Skeletal muscle satellite cell (primary cell): ENCODE measurements around the gene COBLL1. TPM values are rescaled to one million over a fixed set of nuclear protein-coding genes. Genes with fewer than 3 reads are reported as not detected.

ENCODE experiments used
- H3K27me3 ChIP-seq: 2 replicates; pipeline ENCODE4 v1.7.0; 2013; ENCODE audit warnings: low read length; ENCODE audit not compliant: control insufficient read depth, insufficient read depth
- H3K36me3 ChIP-seq: 2 replicates; pipeline ENCODE4 v1.7.0; 2013; ENCODE audit warnings: mild to moderate bottlenecking, control low read depth, low read length; ENCODE audit not compliant: insufficient read depth
- H3K4me1 ChIP-seq: 2 replicates; pipeline ENCODE4 v1.7.0; 2013; ENCODE audit warnings: low read length; ENCODE audit not compliant: control insufficient read depth, insufficient read depth
- H3K4me2 ChIP-seq: 2 replicates; pipeline ENCODE4 v1.7.0; 2013; ENCODE audit warnings: mild to moderate bottlenecking, low read length
- H3K4me3 ChIP-seq: 2 replicates; pipeline ENCODE4 v1.7.0; 2013; ENCODE audit warnings: low read length
- H3K9ac ChIP-seq: 2 replicates; pipeline ENCODE4 v1.7.0; 2013; ENCODE audit warnings: mild to moderate bottlenecking, low read depth, low read length, moderate library complexity
- H3K9me3 ChIP-seq: replicated peaks from 2 replicates; pipeline ENCODE4 v1.7.0; 2013; ENCODE audit warnings: mild to moderate bottlenecking, control low read depth, low read length
- small RNA-seq: library from RNA; depleted of rRNA; stranded (forward); fragments of <200 nt; gene quantifications from one replicate; pipeline ENCODE3, GENCODE V24; 2012

Gene COBLL1

GRCh38 chr2:164661349-164661748, 180.3 kb downstream of the COBLL1 start:
- H3K9me3 ChIP-seq = no peaks in the 10 kb centered on the region
- H3K9ac ChIP-seq = no peak overlapping the region
- peaks cover 11% of the 10 kb centered on the region for H3K4me1 ChIP-seq
- no peak overlapping the region for H3K4me2 ChIP-seq
- H3K36me3 ChIP-seq = no peaks in the 10 kb centered on the region
- no peaks in the 10 kb centered on the region for H3K27me3 ChIP-seq
- no peak overlapping the region for H3K4me3 ChIP-seq

- H3K4me2 ChIP-seq = no peak overlapping the region
- H3K4me3 ChIP-seq = no peak overlapping the region
Observed at GRCh38 chr2:164657129-164657528, 184.5 kb downstream of the COBLL1 start.

GRCh38 chr2:164655750-164656149, 185.9 kb downstream of the COBLL1 start:
- Histone ChIP-seq H3K9ac (no peak overlapping the region), H3K4me1 (peaks cover 14% of the 10 kb centered on the region), H3K9me3 (no peaks in the 10 kb centered on the region), H3K27me3 (no peaks in the 10 kb centered on the region), H3K4me3 (no peak overlapping the region), H3K4me2 (no peak overlapping the region), H3K36me3 (no peaks in the 10 kb centered on the region)

More at GRCh38 chr2:164657129-164657528, 184.5 kb downstream of the COBLL1 start:
- Histone ChIP-seq H3K36me3 (no peaks in the 10 kb centered on the region), H3K4me1 (peaks cover 14% of the 10 kb centered on the region), H3K9ac (no peak overlapping the region), H3K27me3 (no peaks in the 10 kb centered on the region), H3K9me3 (no peaks in the 10 kb centered on the region)

- no peaks in the 10 kb centered on the region for H3K36me3 ChIP-seq
- no peak overlapping the region for H3K9ac ChIP-seq
Observed at GRCh38 chr2:164655336-164655735, 186.3 kb downstream of the COBLL1 start.

GRCh38 chr2:164651361-164651760, 190.3 kb downstream of the COBLL1 start:
- no peaks in the 10 kb centered on the region for H3K36me3 ChIP-seq
- H3K4me3 ChIP-seq = no peak overlapping the region
- H3K4me1 ChIP-seq = peaks cover 3% of the 10 kb centered on the region
- H3K27me3 ChIP-seq = no peaks in the 10 kb centered on the region
- no peak overlapping the region for H3K4me2 ChIP-seq
- H3K9me3 ChIP-seq = no peaks in the 10 kb centered on the region
- H3K9ac ChIP-seq = no peak overlapping the region

More at GRCh38 chr2:164655336-164655735, 186.3 kb downstream of the COBLL1 start:
- no peaks in the 10 kb centered on the region for H3K9me3 ChIP-seq
- H3K4me3 ChIP-seq = no peak overlapping the region
- H3K27me3 ChIP-seq = no peaks in the 10 kb centered on the region
- H3K4me1 ChIP-seq = peaks cover 14% of the 10 kb centered on the region
- no peak overlapping the region for H3K4me2 ChIP-seq

- H3K4me2 ChIP-seq = no peak overlapping the region
- H3K9ac ChIP-seq = no peak overlapping the region
- no peaks in the 10 kb centered on the region for H3K4me1 ChIP-seq
- no peak overlapping the region for H3K4me3 ChIP-seq
- no peaks in the 10 kb centered on the region for H3K9me3 ChIP-seq
- H3K36me3 ChIP-seq = no peaks in the 10 kb centered on the region
- H3K27me3 ChIP-seq = no peaks in the 10 kb centered on the region
Observed at GRCh38 chr2:164644036-164644700, 197.5 kb downstream of the COBLL1 start.

GRCh38 chr2:164642946-164643555, 198.6 kb downstream of the COBLL1 start:
- H3K4me2 ChIP-seq = no peak overlapping the region
- H3K4me1 ChIP-seq = no peaks in the 10 kb centered on the region
- no peak overlapping the region for H3K4me3 ChIP-seq
- no peaks in the 10 kb centered on the region for H3K36me3 ChIP-seq
- H3K27me3 ChIP-seq = no peaks in the 10 kb centered on the region
- H3K9ac ChIP-seq = no peak overlapping the region
- H3K9me3 ChIP-seq = no peaks in the 10 kb centered on the region

GRCh38 chr2:164642268-164642667, 199.4 kb downstream of the COBLL1 start:
- H3K4me1 ChIP-seq = no peaks in the 10 kb centered on the region
- no peak overlapping the region for H3K4me2 ChIP-seq
- no peak overlapping the region for H3K9ac ChIP-seq
- no peaks in the 10 kb centered on the region for H3K9me3 ChIP-seq
- no peaks in the 10 kb centered on the region for H3K27me3 ChIP-seq
- no peaks in the 10 kb centered on the region for H3K36me3 ChIP-seq
- no peak overlapping the region for H3K4me3 ChIP-seq

Small RNA genes lying within 50 kb of the gene (small RNA-seq; reads per million reads assigned to genes)
- gene RNA5SP110 (not detected), gene SNORA70F (not detected)
